Liver (tissue), 3 donors: ENCODE data around the gene ASAP2.

Experiments used
- ATF3 ChIP-seq: IDR thresholded peaks from 2 replicates; pipeline ENCODE4 v1.6.1; 2016; ENCODE audit warnings: antibody characterized with exemption
- CTCF ChIP-seq: fragments of 150-350 bp; IDR thresholded peaks from 2 replicates; pipeline ENCODE4 v1.5.1; 2017; ENCODE audit warnings: improper control_type of control experiment, low read depth, low read length; ENCODE audit not compliant: missing input control
- EGR1 ChIP-seq, 2 donors: IDR thresholded peaks; 2 replicates each; pipeline ENCODE4 v1.6.1; 2016 to 2018; ENCODE audit warnings: antibody characterized with exemption in 2 of 2, low read depth in 2 of 2
- FOXA1 ChIP-seq: IDR thresholded peaks from 2 replicates; pipeline ENCODE4 v1.6.1; 2016; ENCODE audit warnings: antibody characterized with exemption
- FOXA2 ChIP-seq: IDR thresholded peaks from 2 replicates; pipeline ENCODE4 v1.6.1; 2016; ENCODE audit warnings: antibody characterized with exemption
- GABPA ChIP-seq, 2 donors: IDR thresholded peaks in 1 of 2; conservative IDR thresholded peaks in 1 of 2; 2 replicates each; pipeline ENCODE4 v1.6.1; 2016; ENCODE audit warnings: antibody characterized with exemption in 2 of 2, mild to moderate bottlenecking in 1 of 2, moderate library complexity in 1 of 2
- HNF4A ChIP-seq, 2 donors: conservative IDR thresholded peaks; 2 replicates each; pipeline ENCODE4 v1.6.1; 2016; ENCODE audit warnings: antibody characterized with exemption in 2 of 2, mild to moderate bottlenecking in 2 of 2
- JUND ChIP-seq, 2 donors: IDR thresholded peaks; 2 replicates each; pipeline ENCODE4 v1.6.1; 2016; ENCODE audit warnings: antibody characterized with exemption in 2 of 2
- MAX ChIP-seq: IDR thresholded peaks from 2 replicates; pipeline ENCODE4 v1.6.1; 2016; ENCODE audit warnings: antibody characterized with exemption
- REST ChIP-seq: IDR thresholded peaks from 2 replicates; pipeline ENCODE4 v1.6.1; 2016; ENCODE audit warnings: antibody characterized with exemption, mild to moderate bottlenecking
- SP1 ChIP-seq: IDR thresholded peaks from 2 replicates; pipeline ENCODE4 v1.6.1; 2018; ENCODE audit warnings: antibody characterized with exemption, mild to moderate bottlenecking
- TAF1 ChIP-seq: conservative IDR thresholded peaks from 2 replicates; pipeline ENCODE4 v1.6.1; 2016; ENCODE audit warnings: antibody characterized with exemption, mild to moderate bottlenecking
- YY1 ChIP-seq: IDR thresholded peaks from 2 replicates; pipeline ENCODE4 v1.6.1; 2016; ENCODE audit warnings: antibody characterized with exemption, mild to moderate bottlenecking
- ZBTB33 ChIP-seq: IDR thresholded peaks from 2 replicates; pipeline ENCODE4 v1.6.1; 2016; ENCODE audit warnings: antibody characterized with exemption
- donor health status: healthy.
- donor health status: healthy.

GRCh38 chr2:9200633-9201015, 6.0 kb upstream of the ASAP2 start:
- TF ChIP-seq CTCF (no peak), ZBTB33 (no peak), ATF3 (no peak), TAF1 (no peak), YY1 (no peak), FOXA1 (no peak), SP1 (no peak), JUND (IDR thresholded peaks at IDR 0.05) (no peak), FOXA2 (no peak), GABPA (IDR thresholded peaks at IDR 0.05 in 1 of 2, conservative IDR thresholded peaks at IDR 0.05 in 1 of 2) (no peak), EGR1 (IDR thresholded peaks at IDR 0.05; ENCODE audit: low read depth in 2 of 2) (no peak), MAX (no peak), HNF4A (conservative IDR thresholded peaks at IDR 0.05) (no peak), REST (no peak)
